ENCODE measurements around the gene ERBB2.
"Not testable (repeated sequence)": the region's sequence is repeated elsewhere in the genome, so short reads cannot be mapped to it uniquely, and the experiment has no call there.

ERBB2 gene

GRCh38 chr17:39679521-39680192 lies 20.2 kb upstream of the ERBB2 start:
- peak in 1 of 2 experiments; percentile 7 for DNase-seq

- no peak for DNase-seq
These were observed 16.4 kb upstream of the ERBB2 start for GRCh38 chr17:39683295-39683939.

GRCh38 chr17:39684369-39685192 lies 15.3 kb upstream of the ERBB2 start:
- no peak for DNase-seq

GRCh38 chr17:39687101-39687545 lies 12.7 kb upstream of the ERBB2 start:
- no peak for DNase-seq

GRCh38 chr17:39687546-39688474 lies 12.1 kb upstream of the ERBB2 start, which contains the start of gene PGAP3:
Gene PGAP3 (minus strand): TSS chr17:39688057. CDS start chr17:39688014, 43 bp downstream.
- DNase-seq = peak; percentile 86 to 92

GRCh38 chr17:39688475-39688835 lies 11.4 kb upstream of the ERBB2 start:
- DNase-seq = no peak

- no peak for DNase-seq
These were observed 10.9 kb upstream of the ERBB2 start for GRCh38 chr17:39688945-39689344.

- no peak for DNase-seq
These were observed 5.3 kb upstream of the ERBB2 start for GRCh38 chr17:39694593-39694992.

GRCh38 chr17:39695089-39695474 lies 4.8 kb upstream of the ERBB2 start:
- DNase-seq = no peak

- DNase-seq = no peak
These were observed 3.1 kb upstream of the ERBB2 start for GRCh38 chr17:39696731-39697130.

GRCh38 chr17:39697961-39698360 lies 1.9 kb upstream of the ERBB2 start:
- DNase-seq = no peak

GRCh38 chr17:39699157-39699817 lies 577 bp upstream of the ERBB2 start:
- not testable (repeated sequence) for DNase-seq

- DNase-seq = no peak
These were observed 504 bp downstream of the ERBB2 start for GRCh38 chr17:39700148-39700987.

- no peak for DNase-seq
These were observed 1.3 kb downstream of the ERBB2 start for GRCh38 chr17:39701012-39701783.

- no peak for DNase-seq
These were observed 2.0 kb downstream of the ERBB2 start for GRCh38 chr17:39701784-39702422.

GRCh38 chr17:39702901-39703893 lies 3.3 kb downstream of the ERBB2 start:
- DNase-seq = no peak

- DNase-seq = no peak
These were observed 4.0 kb downstream of the ERBB2 start for GRCh38 chr17:39703913-39704312.

- DNase-seq = no peak
These were observed 5.1 kb downstream of the ERBB2 start for GRCh38 chr17:39704821-39705551.
